ENCODE results near the gene TMEM88. TPM values are rescaled to one million over a fixed set of nuclear protein-coding genes. Genes with fewer than 3 reads are reported as not detected.

Gene TMEM88
- total RNA-seq, 2 donors from 2014 or later = 6.0 to 16.2 TPM

DNA sequence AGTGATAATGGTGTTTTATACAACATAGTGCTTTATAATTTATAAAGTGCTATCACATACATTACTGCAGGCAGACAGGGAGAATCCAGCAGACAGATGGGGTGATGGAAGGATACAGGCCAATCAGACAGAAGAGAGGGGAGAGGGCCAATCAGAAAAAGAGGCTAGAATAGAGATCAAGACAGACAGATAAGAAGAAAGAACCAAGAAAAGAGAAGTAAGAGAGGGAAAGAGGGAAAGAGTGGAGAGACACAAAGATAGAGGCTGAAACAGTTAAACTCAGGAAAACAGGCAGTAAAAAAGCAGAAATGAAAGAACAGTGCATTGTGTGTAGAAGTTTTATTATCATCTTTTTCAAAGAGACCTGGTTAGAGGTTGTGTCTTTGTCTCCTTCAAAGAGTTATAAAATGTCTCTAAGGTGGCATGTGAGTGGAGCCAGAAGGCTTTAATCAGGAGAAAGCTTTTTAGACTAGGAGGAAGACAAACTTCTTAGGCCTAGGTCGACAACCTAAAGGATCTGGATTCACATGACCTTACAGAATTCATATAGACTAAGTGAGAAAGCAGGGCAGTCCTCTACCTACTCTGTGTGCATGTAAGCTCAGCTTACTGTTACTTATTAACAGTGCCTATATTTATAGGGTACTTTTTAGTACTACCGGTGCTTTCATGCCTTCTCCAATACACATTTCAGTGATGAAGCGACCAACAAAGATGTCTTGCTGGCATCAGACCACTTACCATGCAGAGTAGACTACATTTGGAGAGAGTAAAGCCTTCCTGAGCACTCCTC lies 25.4 kb downstream of the TMEM88 start:
- no peak for ATAC-seq
- Histone ChIP-seq H3K36me3 (replicated peaks in 1 of 2; ENCODE audit: insufficient read depth in 1 of 2, low read depth in 2 of 2) (peaks cover 0 to 3% of the 10 kb centered on the region in 2 donors), H3K27ac (no peak overlapping the region), H3K4me1 (peaks cover 14% of the 10 kb centered on the region), H3K4me3 (no peak overlapping the region), H3K27me3 (no peaks in the 10 kb centered on the region), H3K9me3 (no peaks in the 10 kb centered on the region)
- intact Hi-C loops (cut with DNase I) = no loop called here
- no peak for DNase-seq
- WGBS, 2 donors = 45 to 46% methylated on average over 3 of the region's 3 CpGs
- TF ChIP-seq POLR2A (IDR thresholded peaks at IDR 0.05) = no peak
- TF ChIP-seq, protein P1, sequence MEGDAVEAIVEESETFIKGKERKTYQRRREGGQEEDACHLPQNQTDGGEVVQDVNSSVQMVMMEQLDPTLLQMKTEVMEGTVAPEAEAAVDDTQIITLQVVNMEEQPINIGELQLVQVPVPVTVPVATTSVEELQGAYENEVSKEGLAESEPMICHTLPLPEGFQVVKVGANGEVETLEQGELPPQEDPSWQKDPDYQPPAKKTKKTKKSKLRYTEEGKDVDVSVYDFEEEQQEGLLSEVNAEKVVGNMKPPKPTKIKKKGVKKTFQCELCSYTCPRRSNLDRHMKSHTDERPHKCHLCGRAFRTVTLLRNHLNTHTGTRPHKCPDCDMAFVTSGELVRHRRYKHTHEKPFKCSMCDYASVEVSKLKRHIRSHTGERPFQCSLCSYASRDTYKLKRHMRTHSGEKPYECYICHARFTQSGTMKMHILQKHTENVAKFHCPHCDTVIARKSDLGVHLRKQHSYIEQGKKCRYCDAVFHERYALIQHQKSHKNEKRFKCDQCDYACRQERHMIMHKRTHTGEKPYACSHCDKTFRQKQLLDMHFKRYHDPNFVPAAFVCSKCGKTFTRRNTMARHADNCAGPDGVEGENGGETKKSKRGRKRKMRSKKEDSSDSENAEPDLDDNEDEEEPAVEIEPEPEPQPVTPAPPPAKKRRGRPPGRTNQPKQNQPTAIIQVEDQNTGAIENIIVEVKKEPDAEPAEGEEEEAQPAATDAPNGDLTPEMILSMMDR (IDR thresholded peaks at IDR 0.05) = no peak

GRCh38 chr17:7881276-7882054 lies 26.6 kb downstream of the TMEM88 start:
- Histone ChIP-seq H3K4me3 (no peak overlapping the region), H3K9me3 (no peaks in the 10 kb centered on the region), H3K27ac (peak overlapping the region in 1 of 4 donors; percentile 47), H3K36me3 (replicated peaks in 1 of 2; ENCODE audit: insufficient read depth in 1 of 2, low read depth in 2 of 2) (peaks cover 0 to 3% of the 10 kb centered on the region in 2 donors), H3K4me1 (peaks cover 20% of the 10 kb centered on the region), H3K27me3 (no peaks in the 10 kb centered on the region)
- TF ChIP-seq, protein P1 (IDR thresholded peaks at IDR 0.05) = no peak
- TF ChIP-seq POLR2A (IDR thresholded peaks at IDR 0.05) = no peak
- DNase-seq (peak in 2 of 4 donors; percentile 32 to 35), ATAC-seq (no peak)
- intact Hi-C loops (cut with DNase I) = no loop called here
- WGBS, 2 donors = 46 to 53% methylated on average over 7 of the region's 7 CpGs

DNA sequence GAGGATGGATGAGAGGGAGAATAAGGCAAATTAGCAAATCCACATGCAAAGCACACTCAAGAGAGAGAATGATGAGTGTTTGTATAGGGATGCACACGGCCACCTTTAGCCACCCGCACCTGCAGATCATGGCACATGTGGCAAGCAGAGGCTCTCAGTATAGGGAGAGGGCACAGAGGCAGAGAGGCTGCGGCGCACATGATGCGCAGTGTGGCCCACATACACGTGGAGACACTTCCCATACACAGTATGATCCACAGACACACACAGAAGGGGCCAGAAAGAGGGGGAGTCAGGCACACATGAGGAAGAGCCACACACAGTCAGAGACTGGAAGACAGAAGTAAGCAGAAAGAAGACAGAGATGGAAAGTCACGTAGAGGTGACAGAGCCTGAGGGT lies 27.2 kb downstream of the TMEM88 start:
- Histone ChIP-seq H3K36me3 (replicated peaks in 1 of 2; ENCODE audit: insufficient read depth in 1 of 2, low read depth in 2 of 2) (peaks cover 0 to 3% of the 10 kb centered on the region in 2 donors), H3K9me3 (no peaks in the 10 kb centered on the region), H3K27me3 (no peaks in the 10 kb centered on the region), H3K27ac (peak overlapping the region in 2 of 4 donors; percentile 22 to 47), H3K4me3 (no peak overlapping the region), H3K4me1 (peaks cover 27% of the 10 kb centered on the region)
- intact Hi-C loops (cut with DNase I) = no loop called here
- WGBS, 2 donors = 64 to 72% methylated on average over 7 of the region's 7 CpGs
- DNase-seq = no peak
- ATAC-seq = no peak
- TF ChIP-seq, protein P1 (IDR thresholded peaks at IDR 0.05) = no peak
- no peak for TF ChIP-seq POLR2A (IDR thresholded peaks at IDR 0.05)

DNA sequence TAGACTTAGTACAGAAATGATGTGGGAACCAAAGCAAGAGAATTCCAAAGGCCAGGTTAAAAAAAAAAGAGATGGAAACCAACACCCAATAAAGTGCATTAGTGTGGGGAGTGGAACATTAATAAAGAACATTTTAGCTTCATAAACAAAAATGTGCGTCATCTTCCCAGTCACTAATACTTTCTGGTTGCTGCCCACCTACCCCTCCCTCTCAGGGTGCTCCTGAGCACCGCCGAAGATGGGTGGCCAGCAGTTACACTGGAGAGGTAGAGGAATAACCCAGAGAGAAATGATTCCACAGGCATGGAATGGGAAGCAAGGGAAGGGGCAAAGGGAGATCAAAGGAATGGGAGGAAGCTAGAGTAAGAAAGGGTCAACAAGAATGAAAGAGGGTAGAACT lies 27.8 kb downstream of the TMEM88 start:
- TF ChIP-seq, protein P1 (IDR thresholded peaks at IDR 0.05) = no peak
- peak in 1 of 3 donors; percentile 23 for TF ChIP-seq POLR2A (IDR thresholded peaks at IDR 0.05)
- Histone ChIP-seq H3K9me3 (no peaks in the 10 kb centered on the region), H3K27me3 (no peaks in the 10 kb centered on the region), H3K4me3 (no peak overlapping the region), H3K36me3 (replicated peaks in 1 of 2; ENCODE audit: insufficient read depth in 1 of 2, low read depth in 2 of 2) (peaks cover 0 to 3% of the 10 kb centered on the region in 2 donors), H3K4me1 (peaks cover 32% of the 10 kb centered on the region), H3K27ac (peak overlapping the region in 3 of 4 donors; percentile 35 to 98 (median 47))
- intact Hi-C loops (cut with DNase I) = no loop called here
- ATAC-seq = no peak
- 87 to 90% methylated on average over 3 of the region's 3 CpGs for WGBS, 2 donors
- DNase-seq = no peak
